ENCODE data around the gene PEX3.

GRCh38 chr6:143513410-143513809 lies 62.8 kb downstream of the PEX3 start:
- TF ChIP-seq SIN3A (IDR thresholded peaks at IDR 0.05; ENCODE audit: borderline replicate concordance, insufficient read depth, low read length) (no peak), POLR2AphosphoS5 (IDR thresholded peaks at IDR 0.05; ENCODE audit: low read depth, low read length) (no peak), TAF1 (IDR thresholded peaks at IDR 0.05; ENCODE audit: borderline replicate concordance, insufficient read depth, low read length) (no peak), FOXP2 (optimal IDR thresholded peaks at IDR 0.05; ENCODE audit: borderline replicate concordance, extremely low read depth, extremely low read length, insufficient read depth) (no peak)
- TF ChIP-seq, protein P1, sequence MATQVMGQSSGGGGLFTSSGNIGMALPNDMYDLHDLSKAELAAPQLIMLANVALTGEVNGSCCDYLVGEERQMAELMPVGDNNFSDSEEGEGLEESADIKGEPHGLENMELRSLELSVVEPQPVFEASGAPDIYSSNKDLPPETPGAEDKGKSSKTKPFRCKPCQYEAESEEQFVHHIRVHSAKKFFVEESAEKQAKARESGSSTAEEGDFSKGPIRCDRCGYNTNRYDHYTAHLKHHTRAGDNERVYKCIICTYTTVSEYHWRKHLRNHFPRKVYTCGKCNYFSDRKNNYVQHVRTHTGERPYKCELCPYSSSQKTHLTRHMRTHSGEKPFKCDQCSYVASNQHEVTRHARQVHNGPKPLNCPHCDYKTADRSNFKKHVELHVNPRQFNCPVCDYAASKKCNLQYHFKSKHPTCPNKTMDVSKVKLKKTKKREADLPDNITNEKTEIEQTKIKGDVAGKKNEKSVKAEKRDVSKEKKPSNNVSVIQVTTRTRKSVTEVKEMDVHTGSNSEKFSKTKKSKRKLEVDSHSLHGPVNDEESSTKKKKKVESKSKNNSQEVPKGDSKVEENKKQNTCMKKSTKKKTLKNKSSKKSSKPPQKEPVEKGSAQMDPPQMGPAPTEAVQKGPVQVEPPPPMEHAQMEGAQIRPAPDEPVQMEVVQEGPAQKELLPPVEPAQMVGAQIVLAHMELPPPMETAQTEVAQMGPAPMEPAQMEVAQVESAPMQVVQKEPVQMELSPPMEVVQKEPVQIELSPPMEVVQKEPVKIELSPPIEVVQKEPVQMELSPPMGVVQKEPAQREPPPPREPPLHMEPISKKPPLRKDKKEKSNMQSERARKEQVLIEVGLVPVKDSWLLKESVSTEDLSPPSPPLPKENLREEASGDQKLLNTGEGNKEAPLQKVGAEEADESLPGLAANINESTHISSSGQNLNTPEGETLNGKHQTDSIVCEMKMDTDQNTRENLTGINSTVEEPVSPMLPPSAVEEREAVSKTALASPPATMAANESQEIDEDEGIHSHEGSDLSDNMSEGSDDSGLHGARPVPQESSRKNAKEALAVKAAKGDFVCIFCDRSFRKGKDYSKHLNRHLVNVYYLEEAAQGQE (IDR thresholded peaks at IDR 0.05; ENCODE audit: insufficient read depth in 1 of 2, low read depth in 2 of 2, low read length in 2 of 2): no peak
